HEK293 (cell line): Measurements from ENCODE around the gene PDZD4.
A peak's percentile ranks its signal among the peaks of the same experiment; 100 is the strongest.

Source experiments
- CTCF ChIA-PET: fragments of 350-600 bp; formaldehyde crosslinking; extraction: SDS; loops from one replicate; lab custom pipeline; 2021; ENCODE audit warnings: antibody characterized with exemption; lab: Yijun Ruan, JAX
- POLR2A ChIA-PET: fragments of 300-600 bp; formaldehyde crosslinking; extraction: SDS; loops from one replicate; lab custom pipeline; 2020; ENCODE audit warnings: antibody characterized with exemption, inconsistent platforms; lab: Yijun Ruan, JAX
- H3K27ac ChIP-seq: fragments of 200-500 bp; sonication (Bioruptor generic); 2 replicates; pipeline ENCODE4 v1.5.1; 2014; ENCODE audit warnings: low read depth, low read length, control low read depth, inconsistent platforms; ENCODE audit errors: extremely low read depth
- H3K36me3 ChIP-seq, 2 experiments: fragments of 200-500 bp in 1 of 2; sonication (Bioruptor generic) in 1 of 2; 1 replicate in 1 of 2; 2 replicates in 1 of 2; pipeline ENCODE4 v1.5.1; 2014 to 2017; ENCODE audit warnings: inconsistent platforms in 2 of 2, low read length in 2 of 2; ENCODE audit not compliant: control insufficient read depth in 2 of 2, insufficient read depth in 1 of 2
- H3K4me1 ChIP-seq: fragments of 200-500 bp; sonication (Bioruptor generic); 2 replicates; pipeline ENCODE4 v1.5.1; 2014; ENCODE audit warnings: mild to moderate bottlenecking, low read length, inconsistent platforms; ENCODE audit not compliant: control insufficient read depth, insufficient read depth
- H3K4me3 ChIP-seq: 2 replicates; pipeline ENCODE4 v1.5.1; 2011; ENCODE audit warnings: low read depth, mild to moderate bottlenecking, control low read depth, low read length, moderate library complexity
- H3K9me3 ChIP-seq: fragments of 200-500 bp; sonication (Bioruptor generic); 2 replicates; pipeline ENCODE4 v1.5.1; 2014; ENCODE audit warnings: low read depth, low read length, inconsistent platforms; ENCODE audit not compliant: control insufficient read depth, insufficient read depth
- GLIS1 ChIP-seq: fragments of 450-650 bp; formaldehyde crosslinking; IDR thresholded peaks from 2 replicates; pipeline ENCODE4 v1.5.1; 2016; ENCODE audit warnings: missing biosample characterization, missing genetic modification characterization
- PRDM6 ChIP-seq: fragments of 450-650 bp; formaldehyde crosslinking; IDR thresholded peaks from 2 replicates; pipeline ENCODE4 v1.5.1; 2017; ENCODE audit warnings: missing biosample characterization, missing genetic modification characterization
- WT1 ChIP-seq: fragments of 450-650 bp; formaldehyde crosslinking; IDR thresholded peaks from 2 replicates; pipeline ENCODE4 v1.5.1; 2016; ENCODE audit warnings: missing biosample characterization, missing genetic modification characterization
- YY1 ChIP-seq: fragments of 450-650 bp; formaldehyde crosslinking; IDR thresholded peaks from 2 replicates; pipeline ENCODE4 v1.5.1; 2018; ENCODE audit warnings: missing biosample characterization, missing genetic modification characterization
- ZBTB48 ChIP-seq: fragments of 450-650 bp; formaldehyde crosslinking; IDR thresholded peaks from 2 replicates; pipeline ENCODE4 v1.5.1; 2016; ENCODE audit warnings: missing biosample characterization, missing genetic modification characterization
- ZFHX2 ChIP-seq: fragments of 450-650 bp; formaldehyde crosslinking; conservative IDR thresholded peaks from 2 replicates; pipeline ENCODE4 v1.5.1; 2016; ENCODE audit warnings: missing biosample characterization, missing genetic modification characterization
- ZFP69B ChIP-seq: fragments of 450-650 bp; formaldehyde crosslinking; IDR thresholded peaks from 2 replicates; pipeline ENCODE4 v1.5.1; 2016; ENCODE audit warnings: missing biosample characterization, missing genetic modification characterization
- ZNF211 ChIP-seq: fragments of 450-650 bp; formaldehyde crosslinking; IDR thresholded peaks from 2 replicates; pipeline ENCODE4 v1.5.1; 2016; ENCODE audit warnings: low read depth, missing biosample characterization, missing genetic modification characterization
- ZNF341 ChIP-seq: fragments of 450-650 bp; formaldehyde crosslinking; IDR thresholded peaks from 2 replicates; pipeline ENCODE4; 2016; ENCODE audit warnings: low read depth, missing biosample characterization, missing genetic modification characterization
- ZNF398 ChIP-seq: fragments of 450-650 bp; formaldehyde crosslinking; IDR thresholded peaks from 2 replicates; pipeline ENCODE4 v1.5.1; 2017; ENCODE audit warnings: missing biosample characterization, missing genetic modification characterization
- ZNF692 ChIP-seq: fragments of 450-650 bp; formaldehyde crosslinking; IDR thresholded peaks from 2 replicates; pipeline ENCODE4 v1.5.1; 2016; ENCODE audit warnings: missing biosample characterization, missing genetic modification characterization

The PDZD4 gene

DNA sequence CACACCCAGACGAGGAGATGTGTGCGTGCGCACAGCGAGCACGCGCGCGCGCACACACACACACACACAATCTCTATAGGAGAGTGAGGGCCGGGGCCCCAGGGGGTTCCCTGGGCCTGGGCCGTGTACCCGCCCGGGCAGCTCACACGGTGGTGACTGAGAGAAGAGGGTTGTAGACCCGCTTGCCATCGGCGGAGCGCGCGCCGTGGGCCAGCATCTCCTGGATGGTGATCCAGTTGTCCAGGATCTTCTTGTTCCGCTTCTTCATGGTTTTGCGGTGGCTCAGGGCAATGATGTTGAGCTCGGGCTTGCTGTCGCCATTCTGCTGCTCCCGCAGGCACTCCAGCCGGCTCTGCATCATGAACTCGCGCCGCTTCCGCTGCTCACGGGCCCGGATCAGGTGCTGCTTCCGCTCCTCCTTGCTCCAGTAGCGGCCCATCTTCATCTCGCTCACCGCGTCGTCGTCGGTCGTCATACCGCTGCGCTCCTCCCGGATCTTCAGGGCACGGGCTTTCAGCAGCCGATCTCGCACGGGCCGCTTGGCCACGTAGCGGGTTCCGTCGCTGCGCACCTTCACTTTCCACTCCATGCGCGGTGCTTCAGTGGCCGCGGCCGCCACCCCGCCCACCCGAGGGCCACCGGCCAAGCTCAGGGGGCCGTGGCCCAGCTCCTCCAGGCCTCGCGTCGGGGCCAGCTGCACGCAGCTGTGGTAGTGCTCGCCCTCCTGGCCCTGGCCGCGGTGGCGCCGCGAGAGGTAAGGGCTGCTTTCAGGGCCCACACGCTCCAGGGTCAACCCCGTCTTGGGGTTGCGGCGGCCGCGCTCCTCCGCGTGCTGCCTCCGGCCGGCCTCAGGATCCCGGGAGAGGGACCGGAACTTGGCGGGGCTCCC is 26.9 kb downstream of the PDZD4 start (continued):
- no peak for TF ChIP-seq ZNF341 (tag by site-specific recombination)
- TF ChIP-seq, all 188 proteins: peak for 0

GRCh38 chrX:153802513-153803045 is 27.8 kb downstream of the PDZD4 start:
- CTCF ChIA-PET: interaction anchor here (0.7 kb wide), 1 partner anchor 38 kb away, joined by 5 read pairs; the partner anchor contains the start of gene PLXNB3

GRCh38 chrX:153801669-153802068 is 28.7 kb downstream of the PDZD4 start:
- H3K36me3 ChIP-seq: peaks cover 3 to 28% of the 10 kb centered on the region in 2 experiments; a peak in 2 of 3 replicates
- no peaks in the 10 kb centered on the region for H3K4me1 ChIP-seq
- ChIA-PET CTCF (interaction anchor here (0.7 kb wide), 1 partner anchor 449 kb away, joined by 3 read pairs; no protein-coding TSS in a partner anchor), POLR2A (no interaction called here)
- TF ChIP-seq GLIS1: peak; percentile 57
- TF ChIP-seq ZFP69B (tag by site-specific recombination): peak; percentile 63; the same call in 1 of the 2 replicates
- TF ChIP-seq PRDM6: no peak
- peak; percentile 60 for TF ChIP-seq ZNF692
- H3K27ac ChIP-seq: no peak overlapping the region
- H3K9me3 ChIP-seq: no peaks in the 10 kb centered on the region
- no peak overlapping the region for H3K4me3 ChIP-seq

More at GRCh38 chrX:153802513-153803045, 27.8 kb downstream of the PDZD4 start:
- POLR2A ChIA-PET: interaction anchor here (0.6 kb wide), 2 partner anchors 8 to 124 kb away, joined by 3 to 5 read pairs; partner anchors contain the start of gene SSR4
- Histone ChIP-seq H3K27ac (no peak overlapping the region), H3K4me1 (no peaks in the 10 kb centered on the region), H3K4me3 (no peak overlapping the region), H3K36me3 (peaks cover 0 to 19% of the 10 kb centered on the region in 2 experiments; a peak in 2 of 3 replicates), H3K9me3 (no peaks in the 10 kb centered on the region)
- TF ChIP-seq WT1 (tag by site-specific recombination): peak; percentile 84
- peak; percentile 81 for TF ChIP-seq ZNF398 (tag by site-specific recombination)
- TF ChIP-seq YY1 (tag by site-specific recombination): no peak
- peak; percentile 72 for TF ChIP-seq ZFHX2 (tag by site-specific recombination)

DNA sequence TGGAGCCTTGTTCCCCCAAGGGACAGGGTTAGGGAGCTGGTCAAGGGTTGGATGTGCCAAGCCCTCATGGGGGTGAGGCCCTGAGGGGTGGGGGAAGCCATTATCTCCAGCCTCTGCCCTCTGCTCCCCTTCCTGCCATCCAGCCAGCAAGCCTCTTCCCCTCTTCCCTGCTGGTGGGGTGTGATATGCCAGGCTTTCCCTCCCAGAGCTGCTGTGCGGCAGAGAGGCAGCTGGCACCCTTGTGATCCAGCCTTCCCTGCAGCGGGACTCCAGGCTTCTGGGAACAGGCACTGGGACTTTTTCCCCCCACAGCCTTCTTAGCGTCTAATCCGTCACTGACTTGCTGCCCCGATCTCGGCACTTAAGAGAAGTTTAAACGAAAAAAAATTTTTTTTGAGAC is 29.6 kb downstream of the PDZD4 start:
- Histone ChIP-seq H3K36me3 (peaks cover 5 to 37% of the 10 kb centered on the region in 2 experiments; a peak in 2 of 3 replicates), H3K9me3 (no peaks in the 10 kb centered on the region), H3K4me3 (no peak overlapping the region), H3K27ac (no peak overlapping the region), H3K4me1 (no peaks in the 10 kb centered on the region)
- no peak for TF ChIP-seq ZNF211 (tag by site-specific recombination)
- peak; percentile 52; the same call in 1 of the 2 replicates for TF ChIP-seq ZBTB48 (tag by site-specific recombination)
- ChIA-PET CTCF (interaction anchor here (0.6 to 0.7 kb wide), 2 partner anchors 145 to 448 kb away, joined by 3 to 6 read pairs; no protein-coding TSS in a partner anchor), POLR2A (no interaction called here)
